CD8-positive, alpha-beta memory T cell (primary cell): ENCODE results near the gene DICER1. TPM values are rescaled to one million over a fixed set of nuclear protein-coding genes. Genes with fewer than 3 reads are reported as not detected.

Experiments used
- CTCF ChIA-PET: fragments of 350-600 bp; sonication (Branson Sonifier 250); formaldehyde crosslinking; loops from one replicate; lab custom pipeline; 2021; ENCODE audit warnings: antibody characterized with exemption; lab: Charles Lee
- POLR2A ChIA-PET: fragments of 350-600 bp; sonication (Branson Sonifier 250); formaldehyde crosslinking; loops from one replicate; lab custom pipeline; 2021; ENCODE audit warnings: antibody characterized with exemption; lab: Charles Lee
- DNase-seq, 5 donors: peaks; one replicate each; pipeline versions ENCODE4 v3.0.0 to v3.0.0-alpha.2; 2020 to 2022; ENCODE audit warnings: mixed read lengths in 1 of 5
- H3K27ac ChIP-seq: one replicate; pipeline ENCODE4 v1.7.0; 2013; ENCODE audit warnings: low read depth, mild to moderate bottlenecking, low read length, moderate library complexity
- H3K27me3 ChIP-seq: 2 replicates; pipeline ENCODE4 v1.7.0; 2013; ENCODE audit warnings: low read length, mild to moderate bottlenecking; ENCODE audit not compliant: insufficient read depth, poor library complexity, severe bottlenecking
- H3K36me3 ChIP-seq: 2 replicates; pipeline ENCODE4 v1.7.0; 2013; ENCODE audit warnings: mild to moderate bottlenecking, low read length, moderate library complexity; ENCODE audit not compliant: insufficient read depth
- H3K4me1 ChIP-seq: 2 replicates; pipeline ENCODE4 v1.7.0; 2013; ENCODE audit warnings: mild to moderate bottlenecking, low read length, moderate library complexity; ENCODE audit not compliant: insufficient read depth
- H3K4me3 ChIP-seq: 2 replicates; pipeline ENCODE4 v1.7.0; 2013; ENCODE audit warnings: mild to moderate bottlenecking, low read length
- H3K9me3 ChIP-seq: 2 replicates; pipeline ENCODE4 v1.7.0; 2013; ENCODE audit warnings: mild to moderate bottlenecking, low read length
- H3K27ac Mint-ChIP-seq, 8 donors: one replicate each; pipeline ENCODE4 v1.8.0; 2020 to 2021; ENCODE audit warnings: mixed read lengths in 8 of 8, mild to moderate bottlenecking in 6 of 8, inconsistent platforms in 3 of 8, moderate library complexity in 3 of 8
- H3K27me3 Mint-ChIP-seq, 2 donors: one replicate each; pipeline ENCODE4 v1.8.0; 2020 to 2021; ENCODE audit warnings: mixed read lengths in 2 of 2, mild to moderate bottlenecking in 1 of 2, moderate library complexity in 1 of 2
- H3K36me3 Mint-ChIP-seq, 3 donors: one replicate each; pipeline ENCODE4 v1.8.0; 2020 to 2021; ENCODE audit warnings: mixed read lengths in 3 of 3, inconsistent platforms in 1 of 3, mild to moderate bottlenecking in 1 of 3
- H3K4me1 Mint-ChIP-seq, 3 donors: one replicate each; pipeline ENCODE4 v1.8.0; 2020 to 2021; ENCODE audit warnings: mixed read lengths in 3 of 3, inconsistent platforms in 1 of 3, mild to moderate bottlenecking in 1 of 3
- H3K4me3 Mint-ChIP-seq, 7 donors: one replicate each; pipeline ENCODE4 v1.8.0; 2020 to 2021; ENCODE audit warnings: mixed read lengths in 7 of 7, mild to moderate bottlenecking in 6 of 7, moderate library complexity in 4 of 7, inconsistent platforms in 2 of 7
- H3K9me3 Mint-ChIP-seq, 5 donors: one replicate each; pipeline ENCODE4 v1.8.0; 2020 to 2022; ENCODE audit warnings: mixed read lengths in 5 of 5, mild to moderate bottlenecking in 3 of 5, moderate library complexity in 2 of 5, inconsistent platforms in 1 of 5
- polyA plus RNA-seq: library from polyadenylated mRNA; unstranded; fragments of 300-500 nt; fragmentation: Illumina TruSeq; gene quantifications from one replicate; pipeline ENCODE4 v1.2.3, GENCODE V29; 2021
- total RNA-seq, 2 experiments: library from RNA; stranded (reverse); gene quantifications; one replicate each; pipeline ENCODE4 v1.2.3, GENCODE V29; 2021

Gene DICER1
- total and polyA plus RNA-seq, 3 experiments from 2014 or later = 15.0 to 62.0 (median 57.9) TPM

GRCh38 chr14:95063391-95063790 lies 93.9 kb downstream of the DICER1 start:
- H3K4me3 Mint-ChIP-seq = no peak overlapping the region
- ChIA-PET CTCF (no interaction called here), POLR2A (no interaction called here)
- Histone ChIP-seq H3K4me3 (no peak overlapping the region), H3K27me3 (no peaks in the 10 kb centered on the region), H3K27ac (no peak overlapping the region), H3K4me1 (no peaks in the 10 kb centered on the region), H3K36me3 (no peaks in the 10 kb centered on the region), H3K9me3 (no peaks in the 10 kb centered on the region)
- no peak overlapping the region for H3K27ac Mint-ChIP-seq
- H3K27me3 Mint-ChIP-seq = peaks cover 2 to 3% of the 10 kb centered on the region in 2 donors
- DNase-seq = no peak
- H3K9me3 Mint-ChIP-seq = no peaks in the 10 kb centered on the region
- peaks cover 7 to 10% (median 10%) of the 10 kb centered on the region in 3 donors for H3K4me1 Mint-ChIP-seq
- H3K36me3 Mint-ChIP-seq = no peaks in the 10 kb centered on the region

GRCh38 chr14:95062946-95063345 lies 94.4 kb downstream of the DICER1 start:
- Mint-ChIP-seq H3K36me3 (no peaks in the 10 kb centered on the region), H3K27ac (no peak overlapping the region), H3K27me3 (peaks cover 2 to 3% of the 10 kb centered on the region in 2 donors), H3K9me3 (no peaks in the 10 kb centered on the region), H3K4me3 (no peak overlapping the region), H3K4me1 (peaks cover 7 to 14% (median 10%) of the 10 kb centered on the region in 3 donors)
- no peak overlapping the region for H3K27ac ChIP-seq
- DNase-seq = no peak
- H3K27me3 ChIP-seq = no peaks in the 10 kb centered on the region
- CTCF ChIA-PET = no interaction called here
- H3K9me3 ChIP-seq = no peaks in the 10 kb centered on the region
- no peak overlapping the region for H3K4me3 ChIP-seq
- no peaks in the 10 kb centered on the region for H3K4me1 ChIP-seq
- H3K36me3 ChIP-seq = no peaks in the 10 kb centered on the region
- POLR2A ChIA-PET = no interaction called here

DNA sequence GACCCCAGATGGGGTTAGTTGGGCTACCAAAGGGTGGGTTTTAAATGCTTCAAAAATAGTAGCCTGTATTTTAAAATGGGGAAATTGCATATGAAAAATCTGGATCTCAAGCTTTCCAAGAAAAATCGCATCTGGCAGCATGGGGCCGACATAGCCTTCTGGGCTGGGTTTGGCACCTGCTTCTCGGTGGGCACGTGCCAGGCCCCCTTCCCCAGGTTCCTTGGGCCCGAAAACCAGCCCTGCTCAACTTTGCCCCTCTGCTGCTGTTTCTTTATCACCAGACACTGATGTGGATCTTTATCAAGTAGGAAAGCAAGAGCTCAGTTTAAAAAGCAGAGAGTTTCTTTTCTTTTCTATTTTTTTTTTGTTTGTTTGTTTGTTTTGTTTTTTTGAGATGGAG lies 95.1 kb downstream of the DICER1 start:
- POLR2A ChIA-PET = no interaction called here
- H3K9me3 ChIP-seq = no peaks in the 10 kb centered on the region

GRCh38 chr14:95061317-95062093 lies 95.8 kb downstream of the DICER1 start:
- Mint-ChIP-seq H3K36me3 (no peaks in the 10 kb centered on the region), H3K4me1 (peaks cover 7 to 15% (median 10%) of the 10 kb centered on the region in 3 donors), H3K27me3 (peaks cover 2 to 3% of the 10 kb centered on the region in 2 donors), H3K27ac (peak overlapping the region in 1 of 8 donors; percentile 60), H3K9me3 (no peaks in the 10 kb centered on the region), H3K4me3 (no peak overlapping the region)
- DNase-seq = no peak
- CTCF ChIA-PET = no interaction called here
- Histone ChIP-seq H3K27ac (no peak overlapping the region), H3K27me3 (no peaks in the 10 kb centered on the region), H3K9me3 (no peaks in the 10 kb centered on the region), H3K4me3 (no peak overlapping the region), H3K4me1 (no peaks in the 10 kb centered on the region), H3K36me3 (no peaks in the 10 kb centered on the region)
- POLR2A ChIA-PET = no interaction called here

More for the DNA sequence above, 95.1 kb downstream of the DICER1 start:
- Histone ChIP-seq H3K4me1 (no peaks in the 10 kb centered on the region), H3K4me3 (no peak overlapping the region), H3K27ac (no peak overlapping the region), H3K36me3 (no peaks in the 10 kb centered on the region), H3K27me3 (no peaks in the 10 kb centered on the region)
- H3K9me3 Mint-ChIP-seq = no peaks in the 10 kb centered on the region
- H3K27ac Mint-ChIP-seq = no peak overlapping the region
- H3K4me3 Mint-ChIP-seq = no peak overlapping the region
- no peaks in the 10 kb centered on the region for H3K36me3 Mint-ChIP-seq
- CTCF ChIA-PET = no interaction called here
- DNase-seq = no peak
- peaks cover 2 to 3% of the 10 kb centered on the region in 2 donors for H3K27me3 Mint-ChIP-seq
- peaks cover 7 to 15% (median 10%) of the 10 kb centered on the region in 3 donors for H3K4me1 Mint-ChIP-seq

DNA sequence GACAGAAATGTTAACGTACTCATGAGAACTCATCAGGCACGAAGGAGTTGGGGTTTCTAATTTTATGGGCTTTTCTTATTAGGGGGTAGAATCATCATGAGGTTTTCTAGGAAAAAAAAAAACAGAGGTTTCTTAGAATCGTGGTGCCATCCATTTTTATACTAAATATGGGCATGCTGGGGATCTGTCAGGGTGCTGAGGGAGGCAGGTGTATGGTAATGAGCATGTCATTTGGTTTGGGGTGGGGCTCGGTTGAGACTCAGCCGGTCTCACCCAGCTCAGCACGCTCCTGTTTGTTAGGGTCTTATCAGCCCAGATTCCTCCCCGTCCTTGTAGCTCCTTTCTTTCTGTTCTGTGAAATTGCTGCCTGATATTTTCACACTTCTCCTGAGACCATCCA lies 98.2 kb downstream of the DICER1 start:
- no peak for DNase-seq
- H3K4me3 Mint-ChIP-seq = peak overlapping the region in 1 of 7 donors; percentile 39
- H3K4me1 Mint-ChIP-seq = peaks cover 7 to 15% (median 10%) of the 10 kb centered on the region in 3 donors
- POLR2A ChIA-PET = no interaction called here
- CTCF ChIA-PET = no interaction called here
- no peaks in the 10 kb centered on the region for H3K27me3 Mint-ChIP-seq
- no peaks in the 10 kb centered on the region for H3K27me3 ChIP-seq
- no peaks in the 10 kb centered on the region for H3K4me1 ChIP-seq
- H3K9me3 ChIP-seq = no peaks in the 10 kb centered on the region
- peak overlapping the region in 2 of 8 donors; percentile 42 to 82 for H3K27ac Mint-ChIP-seq
- H3K36me3 ChIP-seq = no peaks in the 10 kb centered on the region
- H3K27ac ChIP-seq = no peak overlapping the region
- no peak overlapping the region for H3K4me3 ChIP-seq
- no peaks in the 10 kb centered on the region for H3K9me3 Mint-ChIP-seq
- H3K36me3 Mint-ChIP-seq = no peaks in the 10 kb centered on the region

- H3K27me3 Mint-ChIP-seq = no peaks in the 10 kb centered on the region
- H3K36me3 Mint-ChIP-seq = no peaks in the 10 kb centered on the region
- DNase-seq = no peak
- peaks cover 7 to 15% (median 10%) of the 10 kb centered on the region in 3 donors for H3K4me1 Mint-ChIP-seq
- peak overlapping the region in 1 of 7 donors; percentile 11 for H3K4me3 Mint-ChIP-seq
- ChIA-PET CTCF (no interaction called here), POLR2A (no interaction called here)
- Histone ChIP-seq H3K4me1 (no peaks in the 10 kb centered on the region), H3K27me3 (no peaks in the 10 kb centered on the region), H3K9me3 (no peaks in the 10 kb centered on the region), H3K36me3 (no peaks in the 10 kb centered on the region), H3K4me3 (no peak overlapping the region), H3K27ac (no peak overlapping the region)
- H3K9me3 Mint-ChIP-seq = no peaks in the 10 kb centered on the region
- H3K27ac Mint-ChIP-seq = peak overlapping the region in 3 of 8 donors; percentile 36 to 78 (median 59)
These were observed 98.8 kb downstream of the DICER1 start for GRCh38 chr14:95058491-95058890.

GRCh38 chr14:95057851-95058250 lies 99.5 kb downstream of the DICER1 start:
- Mint-ChIP-seq H3K9me3 (no peaks in the 10 kb centered on the region), H3K4me3 (no peak overlapping the region), H3K4me1 (peaks cover 7 to 15% (median 10%) of the 10 kb centered on the region in 3 donors), H3K27ac (peak overlapping the region in 1 of 8 donors; percentile 41), H3K27me3 (no peaks in the 10 kb centered on the region), H3K36me3 (no peaks in the 10 kb centered on the region)
- no peaks in the 10 kb centered on the region for H3K4me1 ChIP-seq
- DNase-seq = no peak
- no peaks in the 10 kb centered on the region for H3K36me3 ChIP-seq
- no peaks in the 10 kb centered on the region for H3K27me3 ChIP-seq
- POLR2A ChIA-PET = no interaction called here
- no peaks in the 10 kb centered on the region for H3K9me3 ChIP-seq
- no peak overlapping the region for H3K4me3 ChIP-seq
- no peak overlapping the region for H3K27ac ChIP-seq
- CTCF ChIA-PET = no interaction called here

DNA sequence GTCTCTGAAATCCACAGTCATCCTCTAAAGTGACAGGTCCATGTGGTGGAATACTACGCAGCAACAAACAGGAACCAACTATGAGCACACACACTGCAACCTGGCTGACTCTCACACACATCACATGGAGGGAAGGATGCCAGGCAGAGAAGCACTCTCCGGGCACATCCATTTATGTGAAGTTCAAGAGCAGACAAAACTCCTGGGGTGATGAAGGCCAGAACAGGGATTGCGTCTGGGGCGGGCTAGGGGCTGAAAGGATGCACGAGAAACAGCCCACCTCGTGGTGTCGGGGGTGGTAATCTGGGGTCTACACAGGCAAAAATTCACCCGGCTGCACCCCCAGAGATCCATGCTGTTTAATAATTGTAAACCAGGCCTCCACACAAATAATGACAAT lies 100.2 kb downstream of the DICER1 start:
- Mint-ChIP-seq H3K4me1 (peaks cover 7 to 15% (median 10%) of the 10 kb centered on the region in 3 donors), H3K27ac (no peak overlapping the region), H3K27me3 (no peaks in the 10 kb centered on the region), H3K36me3 (no peaks in the 10 kb centered on the region), H3K4me3 (no peak overlapping the region), H3K9me3 (no peaks in the 10 kb centered on the region)
- Histone ChIP-seq H3K9me3 (no peaks in the 10 kb centered on the region), H3K27ac (no peak overlapping the region), H3K27me3 (no peaks in the 10 kb centered on the region), H3K4me3 (no peak overlapping the region), H3K36me3 (no peaks in the 10 kb centered on the region), H3K4me1 (no peaks in the 10 kb centered on the region)
- no peak for DNase-seq
- ChIA-PET CTCF (no interaction called here), POLR2A (no interaction called here)
